Measurements from ENCODE around the gene FAM72B.
"Not testable (repeated sequence)": the region's sequence is repeated elsewhere in the genome, so short reads cannot be mapped to it uniquely, and the experiment has no call there.

The FAM72B gene

GRCh38 chr1:121184290-121185127, at the start of gene FAM72B, which contains the start of gene SRGAP2C:
TSS of gene FAM72B (minus strand) at chr1:121184340. CDS start at chr1:121183489, 851 bp downstream.
TSS of gene SRGAP2C (plus strand) at chr1:121184975. CDS start at chr1:121187447, 2,472 bp downstream.
- in situ Hi-C loops (cut with MboI; ENCODE audit: low sequenced_read_pairs), result not testable (repeated sequence)

- in situ Hi-C loops (cut with MboI; ENCODE audit: low sequenced_read_pairs), result not testable (repeated sequence)
These were observed 48.4 kb upstream of the FAM72B start for GRCh38 chr1:121232445-121233125.

- in situ Hi-C loops (cut with MboI; ENCODE audit: low sequenced_read_pairs), result not testable (repeated sequence)
These were observed 46.5 kb upstream of the FAM72B start for GRCh38 chr1:121230636-121231035.

- in situ Hi-C loops (cut with MboI; ENCODE audit: low sequenced_read_pairs), result not testable (repeated sequence)
These were observed 43.6 kb upstream of the FAM72B start for GRCh38 chr1:121227544-121228330.

- in situ Hi-C loops (cut with MboI; ENCODE audit: low sequenced_read_pairs), result not testable (repeated sequence)
These were observed 42.8 kb upstream of the FAM72B start for GRCh38 chr1:121226925-121227324.

GRCh38 chr1:121226295-121226904, 42.3 kb upstream of the FAM72B start:
- in situ Hi-C loops (cut with MboI; ENCODE audit: low sequenced_read_pairs), result not testable (repeated sequence)

GRCh38 chr1:121224714-121225113, 40.6 kb upstream of the FAM72B start:
- in situ Hi-C loops (cut with MboI; ENCODE audit: low sequenced_read_pairs), result not testable (repeated sequence)

GRCh38 chr1:121221770-121222169, 37.6 kb upstream of the FAM72B start:
- in situ Hi-C loops (cut with MboI; ENCODE audit: low sequenced_read_pairs), result not testable (repeated sequence)

- in situ Hi-C loops (cut with MboI; ENCODE audit: low sequenced_read_pairs), result not testable (repeated sequence)
These were observed 32.5 kb upstream of the FAM72B start for GRCh38 chr1:121216676-121217075.

GRCh38 chr1:121215699-121216417, 31.7 kb upstream of the FAM72B start:
- in situ Hi-C loops (cut with MboI; ENCODE audit: low sequenced_read_pairs), result not testable (repeated sequence)

GRCh38 chr1:121214544-121215156, 30.5 kb upstream of the FAM72B start:
- in situ Hi-C loops (cut with MboI; ENCODE audit: low sequenced_read_pairs), result not testable (repeated sequence)

- in situ Hi-C loops (cut with MboI; ENCODE audit: low sequenced_read_pairs), result not testable (repeated sequence)
These were observed 29.4 kb upstream of the FAM72B start for GRCh38 chr1:121213491-121213890.

- in situ Hi-C loops (cut with MboI; ENCODE audit: low sequenced_read_pairs), result not testable (repeated sequence)
These were observed 26.6 kb upstream of the FAM72B start for GRCh38 chr1:121210778-121211177.

GRCh38 chr1:121208375-121208774, 24.2 kb upstream of the FAM72B start:
- in situ Hi-C loops (cut with MboI; ENCODE audit: low sequenced_read_pairs), result not testable (repeated sequence)

- in situ Hi-C loops (cut with MboI; ENCODE audit: low sequenced_read_pairs), result not testable (repeated sequence)
These were observed 23.2 kb upstream of the FAM72B start for GRCh38 chr1:121207328-121207727.

- in situ Hi-C loops (cut with MboI; ENCODE audit: low sequenced_read_pairs), result not testable (repeated sequence)
These were observed 21.9 kb upstream of the FAM72B start for GRCh38 chr1:121205786-121206711.

GRCh38 chr1:121202986-121203385, 18.8 kb upstream of the FAM72B start:
- in situ Hi-C loops (cut with MboI; ENCODE audit: low sequenced_read_pairs), result not testable (repeated sequence)

Data from HL-60/S4 (cell line).